GM12864 (cell line): ENCODE results near the gene PLA2G4E.

ENCODE experiments used
- DNase-seq: peaks from one replicate; pipeline ENCODE4 v3.0.0-alpha.2; 2011; ENCODE audit warnings: low read depth
- H3K4me3 ChIP-seq: 2 replicates; pipeline ENCODE4 v1.5.1; 2011; ENCODE audit warnings: mild to moderate bottlenecking, low read depth, low read length, control low read depth
- TF ChIP-seq, protein P1 (sequence below): IDR thresholded peaks from 2 replicates; pipeline ENCODE4 v1.5.1; 2011; ENCODE audit warnings: low read depth, mild to moderate bottlenecking, moderate library complexity, low read length, control low read depth, inconsistent platforms; ENCODE audit errors: missing control alignments

The PLA2G4E gene

DNA sequence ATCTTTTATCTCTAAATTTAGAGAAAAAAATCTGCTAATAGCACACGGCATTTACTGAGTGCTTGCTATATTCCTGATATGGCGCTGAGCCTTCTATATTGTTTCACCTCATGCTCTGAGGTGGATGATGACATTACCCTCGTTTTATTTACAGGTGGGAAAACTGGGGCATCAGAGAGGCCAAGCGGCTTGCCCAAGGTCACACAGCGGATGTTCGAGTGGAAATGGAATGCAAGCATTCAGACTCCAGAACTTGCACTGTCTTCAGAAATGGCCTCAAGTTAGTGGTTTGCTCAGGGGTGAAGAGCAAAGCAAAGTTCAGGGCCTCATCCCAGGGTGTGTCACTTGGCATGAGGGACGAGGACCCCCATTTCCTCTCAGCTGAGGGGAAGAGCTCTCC lies 65.7 kb downstream of the PLA2G4E start:
- no peak for DNase-seq

DNA sequence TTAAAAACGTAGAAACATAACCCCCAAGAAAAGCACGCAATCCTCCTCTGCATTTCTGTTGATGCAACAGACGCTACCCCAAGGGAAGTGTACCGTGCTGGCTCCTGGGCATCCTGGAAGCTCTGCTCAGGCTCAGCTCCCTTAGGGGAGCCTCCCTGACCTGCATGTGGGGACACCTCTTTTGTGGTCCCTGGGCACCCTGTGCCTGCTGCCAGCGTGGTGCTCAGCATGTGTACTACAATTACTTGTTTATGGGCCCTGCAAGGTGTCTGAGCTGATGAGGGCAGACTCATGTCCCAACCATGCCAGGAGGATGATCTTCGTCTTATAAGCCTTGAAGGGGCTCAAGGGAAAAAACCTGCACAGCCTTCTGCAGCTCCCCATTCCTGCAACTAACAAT lies 66.8 kb downstream of the PLA2G4E start:
- TF ChIP-seq, protein P1, sequence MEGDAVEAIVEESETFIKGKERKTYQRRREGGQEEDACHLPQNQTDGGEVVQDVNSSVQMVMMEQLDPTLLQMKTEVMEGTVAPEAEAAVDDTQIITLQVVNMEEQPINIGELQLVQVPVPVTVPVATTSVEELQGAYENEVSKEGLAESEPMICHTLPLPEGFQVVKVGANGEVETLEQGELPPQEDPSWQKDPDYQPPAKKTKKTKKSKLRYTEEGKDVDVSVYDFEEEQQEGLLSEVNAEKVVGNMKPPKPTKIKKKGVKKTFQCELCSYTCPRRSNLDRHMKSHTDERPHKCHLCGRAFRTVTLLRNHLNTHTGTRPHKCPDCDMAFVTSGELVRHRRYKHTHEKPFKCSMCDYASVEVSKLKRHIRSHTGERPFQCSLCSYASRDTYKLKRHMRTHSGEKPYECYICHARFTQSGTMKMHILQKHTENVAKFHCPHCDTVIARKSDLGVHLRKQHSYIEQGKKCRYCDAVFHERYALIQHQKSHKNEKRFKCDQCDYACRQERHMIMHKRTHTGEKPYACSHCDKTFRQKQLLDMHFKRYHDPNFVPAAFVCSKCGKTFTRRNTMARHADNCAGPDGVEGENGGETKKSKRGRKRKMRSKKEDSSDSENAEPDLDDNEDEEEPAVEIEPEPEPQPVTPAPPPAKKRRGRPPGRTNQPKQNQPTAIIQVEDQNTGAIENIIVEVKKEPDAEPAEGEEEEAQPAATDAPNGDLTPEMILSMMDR, result no peak
- no peak for DNase-seq
- no peak overlapping the region for H3K4me3 ChIP-seq

More for the DNA sequence above, 65.7 kb downstream of the PLA2G4E start:
- no peak overlapping the region for H3K4me3 ChIP-seq
- TF ChIP-seq, protein P1, result no peak

DNA sequence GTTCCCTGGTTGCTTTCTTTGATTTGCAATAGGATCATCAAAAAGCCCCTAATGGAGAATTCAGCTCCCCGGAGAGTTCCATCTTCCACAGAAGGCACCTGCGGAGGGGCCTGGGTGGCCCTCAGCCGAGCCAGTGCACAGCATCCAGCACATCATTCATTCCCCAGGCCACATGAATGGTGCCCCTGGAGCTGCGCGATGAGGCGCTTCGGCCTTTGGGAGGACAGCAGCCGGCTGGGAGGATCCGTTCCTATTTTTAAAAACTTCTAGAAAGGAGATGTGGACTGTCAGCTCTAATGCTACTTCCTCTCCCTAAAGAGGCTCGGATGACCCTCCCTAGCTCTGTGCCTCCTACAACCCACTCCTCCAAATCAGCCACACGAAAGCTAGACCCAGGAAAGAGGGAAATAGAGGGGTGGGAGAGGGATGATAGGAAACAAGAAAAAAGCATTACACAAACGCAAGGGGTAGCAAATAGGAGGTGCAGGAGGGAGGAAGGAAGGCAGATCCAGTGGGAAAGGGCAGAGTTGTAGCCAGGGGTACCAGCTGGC lies 68.8 kb downstream of the PLA2G4E start:
- no peak for DNase-seq
- TF ChIP-seq, protein P1, result no peak
- H3K4me3 ChIP-seq, result no peak overlapping the region

DNA sequence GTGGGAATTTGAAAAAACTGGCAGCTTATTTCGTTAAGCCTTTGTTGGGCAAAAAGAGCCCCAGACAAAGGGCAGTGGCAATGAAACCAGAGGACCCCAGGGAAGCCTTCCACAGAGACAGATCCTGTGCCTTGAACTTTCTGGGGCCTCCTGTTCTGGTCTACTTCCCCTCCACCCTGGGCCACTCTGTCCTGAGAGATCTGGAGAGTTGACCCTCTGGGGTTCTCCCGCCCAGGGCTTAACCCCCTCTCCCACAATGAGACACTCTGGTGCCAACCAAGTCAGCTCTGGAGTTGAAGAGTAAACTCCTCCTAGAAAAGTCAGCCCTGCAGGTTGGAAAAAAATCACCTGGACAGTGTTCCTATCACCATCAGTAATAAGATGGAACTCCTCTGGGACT lies 69.3 kb downstream of the PLA2G4E start:
- no peak for DNase-seq
- H3K4me3 ChIP-seq, result no peak overlapping the region
- TF ChIP-seq, protein P1, result no peak

DNA sequence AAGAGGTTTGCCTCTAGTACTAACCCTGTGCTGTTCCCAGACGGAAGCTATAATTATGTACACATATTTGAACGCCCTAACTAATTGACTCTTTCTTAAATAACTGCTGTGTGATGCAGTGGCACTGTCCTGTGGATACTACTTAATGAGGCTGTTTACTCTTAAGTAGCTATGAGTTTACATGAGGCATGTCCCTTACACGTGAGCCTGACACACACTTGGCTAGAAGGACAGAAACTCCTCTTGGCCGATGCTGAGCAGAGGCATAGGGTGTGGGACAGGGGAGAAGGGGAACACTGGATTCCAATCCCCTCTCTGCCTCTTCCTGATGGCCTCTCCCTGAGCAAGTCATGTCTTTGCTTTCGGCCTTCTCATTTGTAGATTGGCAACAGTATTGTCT lies 70.4 kb downstream of the PLA2G4E start:
- no peak overlapping the region for H3K4me3 ChIP-seq
- no peak for DNase-seq
- TF ChIP-seq, protein P1, result no peak

DNA sequence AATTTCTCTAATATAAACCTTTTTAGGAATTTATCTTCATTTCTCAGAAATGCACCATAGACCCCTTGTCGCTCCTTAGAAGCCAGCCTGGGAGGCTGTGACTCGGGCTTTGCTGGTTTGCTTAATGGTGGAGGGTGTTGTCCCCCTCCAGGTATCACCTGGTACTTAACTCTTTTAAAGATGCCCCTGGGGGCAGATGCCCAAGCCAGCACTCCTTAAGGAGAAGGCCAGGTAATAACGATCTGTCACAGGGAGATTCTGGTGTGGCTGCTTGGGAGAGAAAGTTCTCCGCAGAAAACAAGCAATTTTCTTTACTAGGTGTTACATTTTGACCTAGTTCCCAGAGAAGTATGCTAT lies 70.7 kb downstream of the PLA2G4E start:
- no peak for DNase-seq
- H3K4me3 ChIP-seq, result no peak overlapping the region
- TF ChIP-seq, protein P1, result no peak

DNA sequence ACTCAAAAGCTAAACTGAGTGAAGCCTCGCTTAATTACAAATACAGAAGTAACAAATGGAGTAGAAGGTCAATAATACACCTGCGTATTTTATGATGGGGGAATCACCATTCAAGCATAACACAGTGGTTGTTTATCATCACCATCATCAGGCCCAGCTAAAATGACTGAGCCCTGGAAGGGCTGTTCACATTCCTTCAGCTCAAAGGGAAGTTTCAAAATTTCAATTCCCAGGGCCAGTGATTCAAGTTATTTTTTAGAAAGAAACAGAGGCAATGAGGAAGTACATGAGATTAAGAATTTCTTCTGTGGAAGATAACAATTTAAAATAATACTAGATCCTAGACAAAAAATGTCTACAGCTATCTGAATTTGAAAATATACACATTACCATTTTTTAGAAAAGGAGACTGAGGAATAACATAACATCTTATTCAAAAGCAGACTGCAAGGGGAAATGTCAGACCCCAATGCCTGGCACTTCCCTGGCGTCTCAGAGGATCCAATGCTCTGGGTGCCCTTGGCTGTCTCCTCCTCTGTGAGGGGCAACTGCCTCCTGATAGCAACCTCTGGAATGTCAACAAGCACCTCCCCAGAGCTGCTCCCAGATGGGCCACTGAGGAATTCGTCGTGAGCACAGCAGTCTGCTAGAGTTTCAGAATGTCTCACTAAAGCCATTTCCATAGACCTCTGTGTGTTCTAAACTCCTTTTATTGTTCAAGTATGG lies 71.3 kb downstream of the PLA2G4E start:
- TF ChIP-seq, protein P1, result no peak
- no peak for DNase-seq
- no peak overlapping the region for H3K4me3 ChIP-seq
